GM12865 (cell line): ENCODE measurements around the gene HOXB5.

Experiments
- DNase-seq: peaks from one replicate; pipeline ENCODE4 v3.0.0; 2010; ENCODE audit warnings: low read depth
- H3K4me3 ChIP-seq: 2 replicates; pipeline ENCODE4 v1.5.1; 2011; ENCODE audit warnings: mild to moderate bottlenecking, low read depth, low read length, control low read depth
- TF ChIP-seq, protein P1 (sequence below): IDR thresholded peaks from 2 replicates; pipeline ENCODE4 v1.5.1; 2011; ENCODE audit warnings: low read length, control low read depth, low read depth, inconsistent platforms; ENCODE audit not compliant: insufficient read depth; ENCODE audit errors: missing control alignments

The HOXB5 gene

GRCh38 chr17:48553190-48553547, 40.4 kb downstream of the HOXB5 start:
- TF ChIP-seq, protein P1, sequence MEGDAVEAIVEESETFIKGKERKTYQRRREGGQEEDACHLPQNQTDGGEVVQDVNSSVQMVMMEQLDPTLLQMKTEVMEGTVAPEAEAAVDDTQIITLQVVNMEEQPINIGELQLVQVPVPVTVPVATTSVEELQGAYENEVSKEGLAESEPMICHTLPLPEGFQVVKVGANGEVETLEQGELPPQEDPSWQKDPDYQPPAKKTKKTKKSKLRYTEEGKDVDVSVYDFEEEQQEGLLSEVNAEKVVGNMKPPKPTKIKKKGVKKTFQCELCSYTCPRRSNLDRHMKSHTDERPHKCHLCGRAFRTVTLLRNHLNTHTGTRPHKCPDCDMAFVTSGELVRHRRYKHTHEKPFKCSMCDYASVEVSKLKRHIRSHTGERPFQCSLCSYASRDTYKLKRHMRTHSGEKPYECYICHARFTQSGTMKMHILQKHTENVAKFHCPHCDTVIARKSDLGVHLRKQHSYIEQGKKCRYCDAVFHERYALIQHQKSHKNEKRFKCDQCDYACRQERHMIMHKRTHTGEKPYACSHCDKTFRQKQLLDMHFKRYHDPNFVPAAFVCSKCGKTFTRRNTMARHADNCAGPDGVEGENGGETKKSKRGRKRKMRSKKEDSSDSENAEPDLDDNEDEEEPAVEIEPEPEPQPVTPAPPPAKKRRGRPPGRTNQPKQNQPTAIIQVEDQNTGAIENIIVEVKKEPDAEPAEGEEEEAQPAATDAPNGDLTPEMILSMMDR: no peak
- no peak overlapping the region for H3K4me3 ChIP-seq
- DNase-seq: no peak

GRCh38 chr17:48552466-48553189, 41.0 kb downstream of the HOXB5 start:
- H3K4me3 ChIP-seq: no peak overlapping the region
- TF ChIP-seq, protein P1: no peak
- DNase-seq: no peak

- DNase-seq: no peak
- TF ChIP-seq, protein P1: no peak
- H3K4me3 ChIP-seq: no peak overlapping the region
Observed at GRCh38 chr17:48551596-48552465, 41.7 kb downstream of the HOXB5 start.

DNA sequence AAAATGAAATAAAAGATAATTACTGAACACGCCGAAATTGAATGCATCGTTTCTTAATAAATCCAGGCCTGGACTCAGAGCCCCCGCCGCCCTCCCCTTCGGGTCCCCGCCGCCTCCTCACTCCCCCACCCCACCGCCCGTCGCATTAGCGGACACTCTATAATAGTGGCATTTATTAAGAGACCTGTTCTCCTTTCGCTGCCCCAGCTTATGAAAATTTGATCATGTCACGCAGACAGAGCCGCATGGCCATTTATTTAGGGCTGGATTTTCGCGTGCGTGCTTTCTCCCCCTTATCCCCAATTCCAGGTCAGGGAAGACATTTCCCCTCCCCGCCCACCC, 42.4 kb downstream of the HOXB5 start:
- DNase-seq: no peak
- no peak overlapping the region for H3K4me3 ChIP-seq
- TF ChIP-seq, protein P1: no peak

DNA sequence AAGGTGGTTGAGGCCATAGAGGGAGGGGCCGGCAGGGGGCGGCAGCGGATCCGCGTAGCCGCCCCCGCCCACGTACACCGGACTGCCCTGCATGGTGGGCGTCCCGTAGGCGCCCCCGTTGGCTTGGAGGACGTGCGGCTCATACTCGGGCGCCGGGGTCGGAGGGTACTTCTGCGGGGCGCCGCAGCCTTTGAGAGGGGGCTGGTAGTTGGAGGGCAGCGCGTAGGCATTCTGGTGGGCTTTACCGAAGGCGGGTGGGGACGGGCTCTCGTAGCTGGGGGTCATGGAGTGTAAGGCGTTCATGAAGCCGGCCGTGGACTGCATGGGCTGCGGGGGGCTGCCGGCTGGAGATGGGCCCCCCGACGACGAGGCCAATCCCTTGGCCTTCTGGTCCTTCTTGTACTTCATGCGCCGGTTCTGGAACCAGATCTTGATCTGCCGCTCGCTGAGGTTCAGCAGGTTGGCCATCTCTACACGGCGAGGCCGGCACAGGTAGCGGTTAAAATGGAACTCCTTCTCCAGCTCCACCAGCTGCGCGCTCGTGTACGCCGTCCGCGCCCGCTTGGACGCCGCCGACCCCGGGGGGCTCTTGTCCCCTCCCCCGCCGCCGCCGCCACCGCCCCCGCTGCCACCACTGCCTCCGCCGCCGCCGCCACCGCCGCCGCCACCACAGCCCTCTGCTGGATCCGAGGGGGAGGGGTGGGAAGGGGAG, 42.9 kb downstream of the HOXB5 start:
- TF ChIP-seq, protein P1: no peak
- H3K4me3 ChIP-seq: no peak overlapping the region
- DNase-seq: no peak

GRCh38 chr17:48549914-48550501, 43.6 kb downstream of the HOXB5 start:
- TF ChIP-seq, protein P1: no peak
- no peak for DNase-seq
- H3K4me3 ChIP-seq: no peak overlapping the region
